ENCODE data around the gene DMD. TPM values are rescaled to one million over a fixed set of nuclear protein-coding genes. Genes with fewer than 3 reads are reported as not detected.

Gene DMD
- total and polyA plus RNA-seq, 2 donors (not counting 1 experiment from before 2014, with no cell fraction given) = 5.1 to 7.2 TPM

- Histone ChIP-seq H4K20me1 (ENCODE audit: control insufficient read depth, extremely low read depth, insufficient read depth, low read length) (no peaks in the 10 kb centered on the region), H3K4me3 (replicated peaks in 1 of 4; ENCODE audit: control extremely low read depth in 1 of 4, insufficient read depth in 1 of 4, low read depth in 3 of 4, low read length in 4 of 4) (no peak overlapping the region), H3K9ac (ENCODE audit: insufficient read depth, low read length) (no peak overlapping the region), H3K9me3 (ENCODE audit: control insufficient read depth, insufficient read depth, low read depth, low read length) (no peaks in the 10 kb centered on the region), H3K27me3 (ENCODE audit: control insufficient read depth, insufficient read depth, low read length) (no peaks in the 10 kb centered on the region), H3K27ac (ENCODE audit: insufficient read depth, low read length) (no peak overlapping the region), H3K4me2 (ENCODE audit: extremely low read depth, insufficient read depth, low read length) (no peak overlapping the region), H3K4me1 (ENCODE audit: control insufficient read depth, extremely low read depth, insufficient read depth, low read length) (no peaks in the 10 kb centered on the region), H2AFZ (ENCODE audit: low read length) (no peak overlapping the region), H3K79me2 (ENCODE audit: control insufficient read depth, insufficient read depth, low read length) (no peaks in the 10 kb centered on the region), H3K36me3 (ENCODE audit: control insufficient read depth, insufficient read depth, low read length) (no peaks in the 10 kb centered on the region)
- TF ChIP-seq CTCF (conservative IDR thresholded peaks at IDR 0.05 in 1 of 2, IDR thresholded peaks at IDR 0.05 in 1 of 2; ENCODE audit: low read depth in 1 of 2, low read length in 2 of 2) (no peak), EZH2 (IDR thresholded peaks at IDR 0.05; ENCODE audit: low read length, missing control alignments) (no peak)
- no peak for DNase-seq (ENCODE audit: low read depth in 2 of 2)
Measured at GRCh38 chrX:31338991-31339350, 1872.4 kb downstream of the DMD start.

GRCh38 chrX:31337332-31337731 is 1874.0 kb downstream of the DMD start:
- no peaks in the 10 kb centered on the region for H3K9me3 ChIP-seq (ENCODE audit: control insufficient read depth, insufficient read depth, low read depth, low read length)
- no peak overlapping the region for H3K4me3 ChIP-seq (replicated peaks in 1 of 4; ENCODE audit: control extremely low read depth in 1 of 4, insufficient read depth in 1 of 4, low read depth in 3 of 4, low read length in 4 of 4)
- no peaks in the 10 kb centered on the region for H3K36me3 ChIP-seq (ENCODE audit: control insufficient read depth, insufficient read depth, low read length)
- H3K27ac ChIP-seq (ENCODE audit: insufficient read depth, low read length) = no peak overlapping the region
- TF ChIP-seq EZH2 (IDR thresholded peaks at IDR 0.05; ENCODE audit: low read length, missing control alignments) (no peak), CTCF (conservative IDR thresholded peaks at IDR 0.05 in 1 of 2, IDR thresholded peaks at IDR 0.05 in 1 of 2; ENCODE audit: low read depth in 1 of 2, low read length in 2 of 2) (no peak)
- no peaks in the 10 kb centered on the region for H3K79me2 ChIP-seq (ENCODE audit: control insufficient read depth, insufficient read depth, low read length)
- H4K20me1 ChIP-seq (ENCODE audit: control insufficient read depth, extremely low read depth, insufficient read depth, low read length) = no peaks in the 10 kb centered on the region
- no peak for DNase-seq (ENCODE audit: low read depth in 2 of 2)
- no peaks in the 10 kb centered on the region for H3K27me3 ChIP-seq (ENCODE audit: control insufficient read depth, insufficient read depth, low read length)
- no peak overlapping the region for H3K4me2 ChIP-seq (ENCODE audit: extremely low read depth, insufficient read depth, low read length)
- no peak overlapping the region for H3K9ac ChIP-seq (ENCODE audit: insufficient read depth, low read length)
- no peak overlapping the region for H2AFZ ChIP-seq (ENCODE audit: low read length)
- H3K4me1 ChIP-seq (ENCODE audit: control insufficient read depth, extremely low read depth, insufficient read depth, low read length) = peaks cover 3% of the 10 kb centered on the region

DNA sequence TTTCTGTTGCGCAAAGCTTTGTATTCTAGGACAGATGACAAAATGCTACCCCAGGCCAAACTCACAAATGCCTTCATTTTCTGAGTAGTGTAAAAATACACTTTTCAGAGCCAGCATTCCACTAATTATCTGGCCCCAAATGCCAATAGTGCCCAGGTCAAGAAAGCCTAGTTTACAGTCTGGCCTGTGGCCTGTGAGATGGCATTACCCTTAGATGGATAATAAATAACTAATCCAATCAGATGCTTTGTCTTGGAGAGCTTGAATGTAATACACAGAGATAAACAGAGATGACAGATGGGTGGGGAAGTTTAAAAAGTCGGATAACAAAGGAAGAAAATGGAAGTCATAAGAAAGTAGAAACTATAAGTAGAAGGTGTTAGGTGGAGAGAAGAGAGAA is 1874.9 kb downstream of the DMD start:
- DNase-seq (ENCODE audit: low read depth in 2 of 2) = no peak

More for the DNA sequence above, 1874.9 kb downstream of the DMD start:
- Histone ChIP-seq H3K36me3 (ENCODE audit: control insufficient read depth, insufficient read depth, low read length) (no peaks in the 10 kb centered on the region), H3K27me3 (ENCODE audit: control insufficient read depth, insufficient read depth, low read length) (no peaks in the 10 kb centered on the region), H3K4me1 (ENCODE audit: control insufficient read depth, extremely low read depth, insufficient read depth, low read length) (peaks cover 3% of the 10 kb centered on the region), H2AFZ (ENCODE audit: low read length) (no peak overlapping the region), H3K9me3 (ENCODE audit: control insufficient read depth, insufficient read depth, low read depth, low read length) (no peaks in the 10 kb centered on the region), H3K4me3 (replicated peaks in 1 of 4; ENCODE audit: control extremely low read depth in 1 of 4, insufficient read depth in 1 of 4, low read depth in 3 of 4, low read length in 4 of 4) (no peak overlapping the region), H3K79me2 (ENCODE audit: control insufficient read depth, insufficient read depth, low read length) (no peaks in the 10 kb centered on the region), H3K9ac (ENCODE audit: insufficient read depth, low read length) (no peak overlapping the region), H3K27ac (ENCODE audit: insufficient read depth, low read length) (no peak overlapping the region), H3K4me2 (ENCODE audit: extremely low read depth, insufficient read depth, low read length) (no peak overlapping the region), H4K20me1 (ENCODE audit: control insufficient read depth, extremely low read depth, insufficient read depth, low read length) (no peaks in the 10 kb centered on the region)
- TF ChIP-seq CTCF (conservative IDR thresholded peaks at IDR 0.05 in 1 of 2, IDR thresholded peaks at IDR 0.05 in 1 of 2; ENCODE audit: low read depth in 1 of 2, low read length in 2 of 2) (no peak), EZH2 (IDR thresholded peaks at IDR 0.05; ENCODE audit: low read length, missing control alignments) (no peak)
